NCI-H226 (cell line): ENCODE data around the gene AMPH.
A peak's percentile ranks its signal among the peaks of the same experiment; 100 is the strongest.
"Not testable (repeated sequence)": the region's sequence is repeated elsewhere in the genome, so short reads cannot be mapped to it uniquely, and the experiment has no call there.

Source experiments
- DNase-seq: peaks from one replicate; pipeline ENCODE4 v3.0.0-alpha.2; 2015

AMPH gene

DNA sequence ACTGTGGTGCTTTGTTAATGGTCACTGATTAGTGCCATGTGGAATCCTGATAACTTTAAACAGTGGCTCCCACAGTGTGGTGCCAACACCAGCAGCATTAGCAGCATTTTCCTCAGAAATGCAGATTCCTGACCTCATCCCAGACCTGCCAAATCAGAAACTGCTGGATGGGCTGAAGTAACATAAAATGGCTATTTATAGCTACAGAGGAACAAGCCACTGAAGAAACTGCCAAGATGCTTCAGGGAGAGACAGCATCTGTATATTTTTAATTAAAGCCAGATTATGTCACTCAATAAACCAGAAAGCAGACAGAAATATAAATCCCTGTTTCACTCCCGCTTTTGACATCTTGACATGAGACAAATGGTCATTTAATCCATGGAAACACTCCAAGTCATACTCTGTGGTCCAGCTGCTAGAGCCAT lies 178.5 kb downstream of the AMPH start:
- no peak for DNase-seq

- DNase-seq: peak; percentile 41
Measured at GRCh38 chr7:38451840-38452239, 179.3 kb downstream of the AMPH start.

GRCh38 chr7:38448584-38449234 lies 182.5 kb downstream of the AMPH start:
- DNase-seq: no peak

- DNase-seq: no peak
Measured at GRCh38 chr7:38448054-38448453, 183.1 kb downstream of the AMPH start.

- no peak for DNase-seq
Measured at GRCh38 chr7:38438970-38439369, 192.2 kb downstream of the AMPH start.

DNA sequence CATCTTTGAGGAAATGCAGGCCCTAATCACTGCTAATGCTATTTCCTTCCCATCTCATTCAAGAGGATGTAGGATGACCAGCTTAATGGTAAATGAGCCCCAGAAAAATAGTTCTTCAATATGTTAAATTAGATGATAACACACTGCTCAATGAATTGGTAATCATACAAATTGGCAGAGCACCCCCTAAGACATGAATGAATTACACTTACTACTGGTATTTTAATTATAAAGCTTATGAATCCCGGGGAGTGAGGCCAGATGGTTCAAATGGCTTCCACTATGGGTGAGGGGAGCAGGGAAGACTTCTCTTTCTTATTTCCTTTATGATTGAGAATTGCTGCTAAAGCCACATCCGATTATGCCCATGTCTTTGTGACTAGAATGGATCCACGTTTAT lies 198.5 kb downstream of the AMPH start:
- DNase-seq: no peak

DNA sequence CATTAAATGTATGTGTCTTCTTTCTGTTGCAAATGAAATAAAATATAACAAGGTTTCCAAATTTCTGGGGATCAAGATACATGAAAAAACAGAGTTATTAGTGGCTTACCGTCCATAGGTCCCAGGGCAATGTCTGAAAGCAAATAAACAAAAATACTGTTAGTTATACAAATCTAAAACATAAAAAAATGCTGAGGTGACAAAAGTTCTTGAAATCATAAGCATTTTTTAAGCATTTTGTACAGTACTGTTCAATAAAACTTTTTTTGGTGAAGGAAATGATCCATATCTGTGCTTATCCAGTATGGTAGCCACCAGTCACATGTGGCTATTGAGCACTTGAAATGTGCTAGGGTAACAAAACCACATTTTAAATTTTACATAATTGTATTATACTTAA lies 199.1 kb downstream of the AMPH start:
- DNase-seq: no peak

GRCh38 chr7:38429057-38429456 lies 202.1 kb downstream of the AMPH start:
- no peak for DNase-seq

DNA sequence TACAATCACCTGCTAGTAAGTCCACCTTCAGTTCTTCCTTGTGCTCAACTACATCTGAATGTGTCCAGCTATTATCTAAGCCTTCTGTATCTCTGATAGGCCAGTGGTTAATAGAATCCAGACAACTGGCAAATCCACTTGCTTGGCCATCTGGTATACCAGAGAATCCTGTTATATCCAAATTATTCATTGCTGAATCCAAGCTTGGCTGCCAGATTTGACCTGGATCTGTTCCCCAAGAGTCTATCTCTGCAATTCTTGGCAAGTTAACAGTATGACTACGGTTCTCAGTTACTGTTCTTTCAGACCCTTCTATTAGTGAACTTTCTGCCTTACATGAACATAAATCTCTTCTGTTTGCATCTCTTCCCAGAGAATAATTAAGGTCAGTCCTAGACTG lies 203.1 kb downstream of the AMPH start:
- DNase-seq: no peak

- DNase-seq: no peak
Measured at GRCh38 chr7:38427279-38427955, 203.8 kb downstream of the AMPH start.

- no peak for DNase-seq
Measured at GRCh38 chr7:38425509-38425908, 205.7 kb downstream of the AMPH start.

- no peak for DNase-seq
Measured at GRCh38 chr7:38424750-38425463, 206.3 kb downstream of the AMPH start.

DNA sequence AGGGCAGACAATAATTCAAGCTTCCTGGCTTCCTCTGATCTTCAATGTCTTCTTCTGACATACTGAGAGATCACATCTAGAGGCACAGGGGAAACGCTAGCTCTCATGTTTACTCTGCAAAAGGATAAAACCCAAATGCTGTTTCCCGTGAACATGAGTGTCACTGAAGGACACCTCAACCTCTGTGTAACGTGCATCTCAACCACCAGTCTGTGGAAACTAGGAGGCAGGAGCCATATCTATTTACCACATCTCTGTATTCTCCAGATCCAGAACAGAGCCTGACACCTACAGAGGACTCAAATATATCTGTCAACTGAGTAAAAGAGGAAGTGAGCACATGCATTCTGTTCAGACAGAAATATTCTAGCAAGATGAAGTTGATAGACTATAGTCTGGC lies 217.4 kb downstream of the AMPH start:
- no peak for DNase-seq

DNA sequence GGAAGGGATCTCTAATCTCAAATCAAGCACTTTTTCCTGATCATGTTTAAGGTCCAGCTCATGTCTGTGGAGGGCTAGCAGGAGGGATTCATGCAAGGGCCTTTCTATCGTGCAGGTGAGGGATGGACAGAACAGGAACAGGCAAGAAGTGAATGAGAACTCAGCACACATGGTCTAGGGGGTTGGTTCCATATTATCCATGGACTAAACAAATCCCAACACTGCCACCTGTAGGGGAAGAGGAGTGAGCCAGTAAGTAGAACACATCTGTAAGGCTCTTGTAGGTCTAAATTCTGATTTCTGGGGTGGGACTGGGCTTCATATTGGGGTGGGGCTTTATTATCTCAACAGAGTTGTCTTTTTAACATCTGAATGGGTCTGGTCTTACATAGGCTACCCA lies 219.8 kb downstream of the AMPH start:
- DNase-seq: peak; percentile 26

GRCh38 chr7:38410056-38410455 lies 221.1 kb downstream of the AMPH start:
- DNase-seq: no peak

GRCh38 chr7:38409531-38409930 lies 221.6 kb downstream of the AMPH start:
- no peak for DNase-seq

DNA sequence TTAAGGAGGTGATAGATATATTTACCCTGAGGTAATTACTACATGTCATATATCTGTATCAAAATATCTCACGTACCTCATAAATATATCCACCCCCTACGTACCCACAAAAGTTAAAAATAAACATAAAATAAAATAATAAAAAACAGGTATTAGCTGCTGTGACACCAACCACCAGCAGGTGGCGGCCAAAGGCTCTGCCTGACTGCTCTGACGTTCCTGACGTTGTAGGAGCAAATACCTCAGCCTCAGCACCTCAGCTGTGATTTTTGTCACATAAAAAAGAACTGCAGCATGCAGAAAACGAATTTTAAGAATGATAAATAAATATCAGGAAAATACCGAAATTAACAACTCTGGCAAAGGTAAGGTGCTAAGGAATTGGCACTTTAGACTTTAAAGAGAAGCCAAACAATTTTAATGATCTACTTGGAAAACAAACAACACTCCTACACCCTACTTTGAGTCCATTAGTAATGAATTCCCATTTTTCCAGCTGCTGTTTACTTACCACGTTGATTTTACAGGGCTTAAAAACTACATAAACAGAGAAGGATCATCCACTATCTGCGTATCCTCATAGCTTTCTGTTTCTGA lies 232.3 kb downstream of the AMPH start:
- peak; percentile 34 for DNase-seq

GRCh38 chr7:38396852-38397251 lies 234.3 kb downstream of the AMPH start:
- DNase-seq: no peak

DNA sequence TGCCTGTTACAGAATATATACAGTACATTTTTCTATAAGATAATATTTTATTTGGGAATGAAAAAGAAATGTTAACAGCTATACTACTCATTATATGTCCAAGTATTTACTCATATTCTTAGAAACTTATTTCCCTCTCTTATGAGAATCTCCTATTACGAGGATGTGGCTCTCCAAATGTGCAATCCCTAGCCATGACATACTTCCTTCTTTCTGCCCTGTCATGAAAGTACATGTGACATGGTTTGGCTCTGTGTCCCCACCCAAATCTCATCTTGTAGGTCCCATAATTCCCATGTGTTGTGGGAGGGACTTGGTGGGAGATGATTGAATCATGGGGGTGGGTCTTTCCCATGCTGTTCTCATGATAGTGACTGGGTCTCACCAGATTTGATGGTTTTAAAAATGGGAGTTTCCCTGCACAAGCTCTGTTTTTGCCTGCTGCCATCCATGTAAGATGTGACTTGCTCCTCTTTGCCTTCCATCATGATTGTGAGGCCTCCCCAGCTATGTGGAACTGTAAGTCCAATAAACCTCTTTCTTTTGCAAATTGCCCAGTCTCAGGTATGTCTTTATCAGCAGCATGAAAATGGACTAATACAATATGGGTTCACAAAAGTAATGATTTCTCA lies 235.1 kb downstream of the AMPH start:
- not testable (repeated sequence) for DNase-seq

- no peak for DNase-seq
Measured at GRCh38 chr7:38394660-38395059, 236.5 kb downstream of the AMPH start.

DNA sequence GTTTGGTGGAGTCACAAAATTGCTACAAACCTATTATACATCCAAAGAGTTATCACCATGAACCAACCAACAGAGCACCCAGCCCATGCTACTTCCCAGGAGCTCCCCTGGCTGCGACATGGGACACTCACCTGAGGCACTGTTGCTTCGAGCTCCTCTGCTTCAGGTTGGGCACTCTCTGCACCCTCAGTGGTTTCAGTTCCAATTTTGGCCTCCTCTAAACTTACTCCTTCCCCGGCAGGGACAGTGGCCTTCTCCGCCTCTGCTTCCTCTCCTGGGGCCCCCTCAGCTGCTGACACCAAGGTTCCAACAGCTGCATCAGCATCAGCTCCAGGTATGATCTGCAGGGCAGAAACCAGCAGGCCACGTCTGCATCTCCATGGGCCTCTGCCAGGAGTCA lies 237.3 kb downstream of the AMPH start:
- DNase-seq: no peak

DNA sequence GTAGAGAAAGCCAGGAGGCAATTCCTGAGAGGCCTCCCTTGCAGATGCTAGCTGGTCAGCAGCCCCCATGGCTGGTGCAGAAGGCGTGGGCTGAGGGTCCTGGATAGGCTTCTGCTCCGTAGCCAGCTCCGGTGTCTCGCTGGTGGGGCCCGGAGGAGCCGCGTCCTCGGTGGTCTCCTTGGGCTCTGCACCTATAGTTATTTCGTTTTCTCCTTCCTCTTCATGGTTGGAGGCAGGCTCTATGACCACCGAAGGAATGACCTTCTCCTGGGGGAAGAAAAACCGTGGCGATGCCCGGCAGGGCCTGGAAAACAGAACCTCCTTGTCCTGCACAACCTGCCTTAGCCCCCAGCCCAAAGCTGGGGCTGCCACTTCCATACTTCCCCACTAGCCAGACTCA lies 239.4 kb downstream of the AMPH start:
- no peak for DNase-seq

DNA sequence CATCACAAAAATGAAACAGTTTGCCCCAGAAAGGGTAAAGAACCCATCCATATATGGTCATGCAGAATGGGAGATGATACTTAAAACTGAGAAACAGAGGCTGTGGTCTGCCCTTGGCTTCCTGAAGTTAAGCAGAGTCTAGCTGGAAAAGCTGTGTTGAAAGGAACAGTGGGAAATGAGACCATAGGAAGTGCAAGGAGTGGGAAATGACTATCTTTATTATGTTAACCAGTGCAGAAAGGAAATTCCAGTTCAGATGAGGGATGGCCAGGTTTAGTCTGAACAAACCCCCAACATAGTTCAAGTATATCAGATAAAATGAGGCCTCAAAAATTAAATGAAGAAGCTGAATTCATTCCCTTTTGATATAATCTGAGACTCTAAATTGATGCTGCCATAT lies 245.5 kb downstream of the AMPH start:
- DNase-seq: no peak
